GM20431 (cell line): Measurements from ENCODE around the gene SRPRB.
"Not testable (repeated sequence)": the region's sequence is repeated elsewhere in the genome, so short reads cannot be mapped to it uniquely, and the experiment has no call there.

Experiments
- in situ Hi-C: fragments of 300-500 bp; cut with MseI, MboI; formaldehyde crosslinking; loops from one replicate; pipeline ENCODE4 v1.15.0; 2020; ENCODE audit warnings: low sequenced_read_pairs; ENCODE audit not compliant: unreplicated experiment

Gene SRPRB

GRCh38 chr3:133776794-133777438 is 28.7 kb upstream of the SRPRB start:
- in situ Hi-C loops: no loop called here

GRCh38 chr3:133777807-133778568 is 27.6 kb upstream of the SRPRB start:
- in situ Hi-C loops: no loop called here

GRCh38 chr3:133779626-133780203 is 25.9 kb upstream of the SRPRB start:
- in situ Hi-C loops: no loop called here

- in situ Hi-C loops: not testable (repeated sequence)
Measured at GRCh38 chr3:133780756-133781155, 24.9 kb upstream of the SRPRB start.

GRCh38 chr3:133781570-133781969 is 24.0 kb upstream of the SRPRB start:
- in situ Hi-C loops: no loop called here

- in situ Hi-C loops: no loop called here
Measured at GRCh38 chr3:133782454-133782853, 23.2 kb upstream of the SRPRB start.

- in situ Hi-C loops: no loop called here
Measured at GRCh38 chr3:133783762-133784161, 21.9 kb upstream of the SRPRB start.

GRCh38 chr3:133788024-133788423 is 17.6 kb upstream of the SRPRB start:
- in situ Hi-C loops: no loop called here

- in situ Hi-C loops: no loop called here
Measured at GRCh38 chr3:133792171-133792763, 13.3 kb upstream of the SRPRB start.

GRCh38 chr3:133797396-133798105 is 8.1 kb upstream of the SRPRB start:
- in situ Hi-C loops: no loop called here

GRCh38 chr3:133799794-133800585 is 5.6 kb upstream of the SRPRB start:
- in situ Hi-C loops: no loop called here

GRCh38 chr3:133803469-133803868 is 2.1 kb upstream of the SRPRB start:
- in situ Hi-C loops: no loop called here

- in situ Hi-C loops: no loop called here
Measured at GRCh38 chr3:133804896-133805295, 719 bp upstream of the SRPRB start.

- in situ Hi-C loops: no loop called here
Measured at GRCh38 chr3:133805384-133805701, 272 bp upstream of the SRPRB start.

- in situ Hi-C loops: no loop called here
Measured at GRCh38 chr3:133812872-133813271, 7.3 kb downstream of the SRPRB start.

GRCh38 chr3:133815386-133815785 is 9.8 kb downstream of the SRPRB start:
- in situ Hi-C loops: no loop called here

GRCh38 chr3:133820129-133820528 is 14.5 kb downstream of the SRPRB start:
- in situ Hi-C loops: no loop called here

- in situ Hi-C loops: no loop called here
Measured at GRCh38 chr3:133820889-133821675, 15.5 kb downstream of the SRPRB start.
